Effector CD8-positive, alpha-beta T cell (primary cell): Measurements from ENCODE around the gene BICD1.
"Not testable (repeated sequence)": the region's sequence is repeated elsewhere in the genome, so short reads cannot be mapped to it uniquely, and the experiment has no call there.

Experiments used
- DNase-seq: peaks from one replicate; lab custom pipeline; 2025; lab: John Stamatoyannopoulos, UW

Gene BICD1

DNA sequence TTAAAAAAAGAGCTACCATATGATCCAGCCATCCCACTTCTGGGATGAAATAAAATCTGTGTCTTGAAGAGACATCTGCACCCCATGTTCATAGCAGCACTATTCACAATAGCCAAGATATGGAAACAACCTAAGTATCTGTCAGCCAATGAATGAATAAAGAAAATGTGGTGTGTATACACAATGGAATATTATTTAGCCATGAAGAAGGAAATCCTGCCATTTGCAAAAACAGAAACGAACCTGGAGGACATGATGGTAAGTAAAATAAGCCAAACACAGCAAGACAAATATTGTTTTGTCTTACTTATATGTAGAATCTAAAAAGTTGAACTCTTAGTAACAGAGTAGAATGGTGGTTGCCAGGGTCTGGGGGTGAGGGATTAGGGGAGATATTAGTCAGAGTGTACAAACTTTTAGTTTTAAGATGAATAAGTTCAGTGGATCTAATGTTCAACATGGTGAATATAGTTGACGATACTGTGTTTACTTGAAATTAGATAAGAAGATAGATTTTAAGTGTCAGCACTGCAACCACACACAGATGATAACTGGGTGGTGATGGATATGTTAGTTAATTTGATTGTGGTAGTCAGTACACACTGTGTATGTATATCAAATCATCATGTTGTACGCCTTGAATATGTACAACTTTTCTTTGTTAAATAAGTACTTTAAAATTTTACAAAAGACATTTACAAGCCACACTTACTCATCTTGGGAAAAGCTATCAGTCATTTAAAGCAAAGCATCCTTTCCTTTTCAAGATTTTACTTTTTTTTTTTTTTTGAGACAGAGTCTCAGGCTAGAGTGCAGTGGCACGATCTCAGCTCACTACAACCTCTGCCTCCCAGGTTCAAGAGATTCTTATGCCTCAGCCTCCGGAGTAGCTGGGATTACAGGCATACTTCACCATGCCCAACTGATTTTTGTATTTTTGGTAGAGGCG lies 89.9 kb downstream of the BICD1 start:
- no peak for DNase-seq

DNA sequence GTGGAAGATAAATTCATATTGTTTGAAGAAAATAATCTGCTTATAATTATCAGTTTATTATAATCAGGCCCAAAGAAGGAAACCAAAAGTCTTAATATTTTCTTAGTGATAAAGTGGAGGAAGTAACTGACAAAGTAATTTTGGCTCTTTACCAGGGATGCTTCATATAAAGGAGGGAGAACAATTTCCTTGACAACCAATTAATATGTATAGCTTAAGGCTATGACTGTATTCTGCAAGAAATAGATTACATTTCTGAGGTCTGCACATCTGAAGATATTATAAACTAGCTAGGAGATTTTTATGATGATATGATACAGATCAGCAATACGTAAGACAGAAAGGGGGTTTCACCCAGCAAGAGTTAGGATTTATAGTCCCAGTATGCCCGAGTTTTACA lies 90.8 kb downstream of the BICD1 start:
- no peak for DNase-seq

DNA sequence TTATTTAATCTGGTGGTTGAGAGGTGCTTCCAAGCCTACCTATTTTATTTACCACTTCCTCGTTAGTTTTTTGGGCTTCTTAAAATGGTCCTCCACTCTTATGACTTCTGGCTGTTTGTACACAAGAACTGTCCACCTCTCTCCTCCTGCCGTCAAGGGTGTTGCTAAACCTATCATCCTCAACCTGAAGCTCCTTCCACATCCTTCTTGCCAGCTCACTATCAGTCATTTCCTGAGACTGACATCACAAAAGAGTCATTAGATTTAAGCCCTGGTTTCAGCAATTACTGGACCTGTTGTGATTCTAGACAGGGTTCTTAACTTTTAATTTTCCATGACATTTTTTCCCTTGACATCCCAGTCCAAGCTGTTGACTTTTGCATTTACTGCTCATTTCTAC lies 91.9 kb downstream of the BICD1 start:
- DNase-seq = no peak

DNA sequence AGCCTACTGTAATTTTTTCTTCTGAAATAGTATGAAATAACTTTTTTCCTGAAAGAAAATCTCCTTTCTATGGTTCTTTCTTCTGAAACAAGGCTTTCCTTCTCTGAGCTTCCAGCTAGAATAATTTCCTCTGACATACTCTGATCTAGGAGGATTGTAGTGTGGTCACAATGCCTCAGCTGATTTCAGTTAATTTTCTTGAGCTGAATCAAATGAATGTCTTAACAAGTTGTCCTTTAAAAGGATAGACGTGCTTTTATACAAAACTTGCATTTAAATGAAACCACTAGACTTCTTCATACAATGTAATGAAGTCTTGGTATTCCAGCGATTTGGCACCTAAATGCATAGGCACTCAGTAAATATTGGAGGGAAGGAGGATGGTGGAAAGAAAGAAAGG lies 94.4 kb downstream of the BICD1 start:
- no peak for DNase-seq

DNA sequence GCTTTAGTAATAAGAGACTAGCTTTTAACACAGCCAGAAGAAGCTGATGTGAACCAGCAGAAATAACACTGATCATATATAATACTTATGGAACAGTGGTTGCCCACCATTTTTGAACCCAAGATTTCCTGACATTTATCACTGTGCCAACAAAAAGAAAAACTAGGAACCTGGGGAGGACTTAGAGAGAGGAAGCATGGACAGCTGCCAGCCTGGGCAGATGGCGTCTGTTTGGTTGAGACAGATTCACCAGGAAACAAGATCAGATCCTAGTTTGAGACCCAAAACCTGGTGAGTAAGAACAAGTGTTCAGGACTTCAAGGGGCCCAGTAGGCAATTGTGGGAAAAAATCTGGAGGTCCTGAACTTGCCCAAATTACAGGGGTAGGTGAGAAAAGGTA lies 95.3 kb downstream of the BICD1 start:
- no peak for DNase-seq

DNA sequence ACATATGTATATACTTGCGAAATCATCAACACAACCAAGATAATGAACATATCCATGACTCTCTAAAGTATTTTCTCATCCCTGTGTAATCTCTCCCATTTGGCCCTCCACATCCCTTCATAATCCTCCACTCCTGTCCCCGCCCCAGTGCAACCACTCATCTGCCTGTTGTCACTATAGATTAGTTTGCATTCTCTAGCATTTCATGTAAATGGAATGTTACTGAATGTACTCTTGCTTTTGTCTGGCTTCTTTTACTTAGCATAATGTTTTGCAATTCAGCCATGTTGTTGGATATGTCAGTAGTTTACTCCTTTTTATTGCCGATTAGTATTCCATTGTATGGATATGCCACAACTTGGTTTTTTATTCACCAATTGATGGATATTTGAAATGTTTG lies 99.1 kb downstream of the BICD1 start:
- no peak for DNase-seq

DNA sequence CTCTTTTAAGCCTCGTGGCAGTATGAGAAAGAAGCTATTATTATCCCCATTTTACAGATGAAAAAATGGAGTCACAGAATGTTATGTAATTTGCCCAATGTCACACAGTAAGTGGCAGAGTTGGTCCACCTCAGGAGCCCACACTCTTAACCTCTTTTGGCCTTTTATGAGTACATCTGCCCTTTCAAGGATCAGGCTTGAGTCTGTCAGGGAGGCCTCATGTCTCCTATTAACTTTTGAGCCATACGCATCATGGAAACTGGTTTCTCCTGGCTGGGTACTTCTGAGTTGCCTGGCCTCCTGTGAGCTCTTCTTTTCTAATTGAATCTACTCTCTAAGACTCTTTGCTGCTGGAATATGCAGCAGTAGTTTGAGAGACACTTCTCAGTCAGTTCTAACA lies 101.7 kb downstream of the BICD1 start:
- no peak for DNase-seq

DNA sequence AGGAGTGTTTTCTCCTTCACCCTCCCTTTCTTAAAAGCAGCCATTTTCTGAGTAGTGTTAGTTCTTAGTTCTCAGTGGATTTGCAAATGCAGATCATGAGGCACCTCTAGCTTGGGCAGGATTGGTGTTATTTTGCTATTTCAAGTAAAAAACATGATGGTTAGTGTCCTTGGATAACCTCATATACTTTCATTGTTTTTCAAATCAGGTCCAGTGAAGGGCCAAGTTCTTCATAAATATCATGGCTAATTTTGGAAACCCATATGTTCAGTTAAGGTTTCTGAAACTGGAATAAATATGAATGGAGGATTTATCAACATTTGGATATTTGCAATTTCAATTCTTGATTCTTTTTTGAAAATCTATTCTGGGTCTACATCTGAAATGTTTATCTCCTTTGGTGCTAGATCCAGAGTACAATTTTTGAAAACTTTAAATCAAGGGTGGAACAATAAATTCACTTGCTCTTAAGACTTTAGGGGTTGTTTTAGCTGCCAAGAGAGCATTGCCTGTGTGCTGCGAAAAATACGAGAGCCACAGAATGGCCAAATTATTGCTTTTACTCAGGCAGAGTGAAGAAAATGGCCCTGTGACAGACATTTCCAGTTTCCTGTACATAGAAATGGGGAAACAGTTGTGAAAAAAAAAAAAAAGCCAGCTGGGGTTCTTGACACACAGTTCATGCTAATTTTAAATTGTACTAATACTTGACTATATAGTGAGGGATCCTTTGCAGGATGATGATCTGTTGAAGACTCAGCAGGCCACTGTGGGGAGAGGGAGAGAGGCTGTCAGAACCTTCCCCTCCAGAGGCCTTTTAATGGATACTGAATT lies 104.6 kb downstream of the BICD1 start:
- DNase-seq = no peak

DNA sequence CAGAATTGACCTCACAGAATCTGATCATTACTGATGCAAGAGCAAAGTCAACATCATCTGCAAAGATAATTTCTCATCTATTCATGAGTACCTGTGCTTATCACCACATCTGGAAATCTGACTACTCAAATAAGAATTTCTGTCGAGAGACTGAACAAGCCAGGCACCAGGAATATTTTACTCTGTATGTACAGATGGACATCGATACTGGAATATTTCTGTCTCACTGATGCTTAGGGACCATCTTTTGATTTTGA lies 105.2 kb downstream of the BICD1 start:
- no peak for DNase-seq

DNA sequence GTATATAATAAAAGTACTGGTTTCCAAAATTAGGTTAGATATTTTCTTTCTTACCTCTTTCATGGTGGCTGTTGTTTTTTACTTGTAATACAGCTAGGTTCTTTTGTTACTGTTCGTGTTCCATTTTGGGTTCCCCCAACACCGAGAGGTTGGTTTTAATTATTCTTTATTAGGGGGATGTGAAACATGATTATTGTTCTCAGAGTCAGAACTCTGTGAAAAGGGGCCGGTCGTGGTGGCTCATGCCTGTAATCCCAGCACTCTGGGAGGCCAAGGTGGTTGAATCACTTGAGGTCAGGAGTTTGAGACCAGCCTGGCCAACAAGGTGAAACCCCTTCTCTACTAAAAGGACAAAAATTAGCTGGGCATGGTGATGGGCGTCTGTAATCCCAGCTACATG lies 108.1 kb downstream of the BICD1 start:
- DNase-seq = no peak

DNA sequence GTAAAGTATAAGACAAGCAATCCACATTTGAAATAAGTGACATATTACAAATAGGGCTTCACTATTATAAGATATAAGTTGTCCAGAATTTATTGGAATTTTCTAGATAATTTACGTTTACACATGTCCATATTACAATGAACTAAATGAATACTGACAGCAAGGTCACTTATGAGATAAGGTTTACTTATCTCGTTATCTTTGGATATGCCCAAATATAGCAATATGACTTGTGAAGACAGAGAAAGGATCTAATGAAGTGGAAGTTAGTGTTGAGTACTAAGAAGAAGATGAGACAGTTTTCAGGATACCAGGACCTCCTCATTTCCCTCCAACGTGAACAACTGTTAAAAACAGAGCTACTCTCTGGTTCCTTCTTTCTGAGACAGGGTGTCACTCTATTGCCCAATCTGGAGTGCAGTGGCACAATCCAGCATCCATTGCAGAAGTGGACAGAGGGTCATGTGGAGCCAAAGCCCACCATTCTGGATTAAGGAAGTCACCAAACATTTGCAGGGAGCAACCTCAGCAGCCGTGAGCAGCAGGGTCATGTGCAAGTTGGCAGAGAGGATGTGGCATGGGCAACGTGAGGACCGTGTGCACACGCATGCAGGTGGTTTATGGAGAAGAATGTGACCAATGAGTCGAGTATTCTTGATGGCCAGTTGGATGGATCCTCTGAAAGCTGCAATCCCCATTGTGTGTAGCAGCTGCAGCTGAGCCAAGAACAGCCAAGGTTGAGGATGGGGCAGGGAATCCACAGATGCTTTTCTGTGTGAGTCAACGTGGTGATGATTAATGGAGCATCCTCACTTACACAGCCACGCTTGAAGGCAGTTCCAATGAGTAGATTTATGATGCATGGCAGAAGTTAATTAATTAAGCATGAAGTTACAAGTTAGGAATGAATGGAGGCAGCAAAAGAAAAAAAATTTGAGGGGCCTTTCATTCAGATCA lies 111.0 kb downstream of the BICD1 start:
- DNase-seq = no peak

DNA sequence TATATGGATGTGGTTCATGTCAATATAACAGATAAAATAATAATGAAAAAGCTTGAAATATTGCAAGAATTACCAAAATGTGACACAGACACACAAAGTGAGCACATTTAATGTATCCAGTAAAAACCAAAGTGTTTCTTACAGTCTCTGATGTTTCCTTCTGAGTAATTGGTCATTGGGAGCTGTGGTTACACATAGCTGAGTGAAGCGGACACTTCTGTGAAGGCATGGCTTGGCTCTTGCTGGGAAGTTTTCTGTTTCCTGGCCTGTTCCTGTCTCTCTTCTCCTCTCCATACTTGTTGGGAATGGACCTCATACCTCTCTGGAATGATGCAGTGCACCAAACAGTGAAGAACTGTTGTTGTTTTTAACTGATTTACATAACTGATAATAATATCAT lies 117.3 kb downstream of the BICD1 start:
- no peak for DNase-seq

DNA sequence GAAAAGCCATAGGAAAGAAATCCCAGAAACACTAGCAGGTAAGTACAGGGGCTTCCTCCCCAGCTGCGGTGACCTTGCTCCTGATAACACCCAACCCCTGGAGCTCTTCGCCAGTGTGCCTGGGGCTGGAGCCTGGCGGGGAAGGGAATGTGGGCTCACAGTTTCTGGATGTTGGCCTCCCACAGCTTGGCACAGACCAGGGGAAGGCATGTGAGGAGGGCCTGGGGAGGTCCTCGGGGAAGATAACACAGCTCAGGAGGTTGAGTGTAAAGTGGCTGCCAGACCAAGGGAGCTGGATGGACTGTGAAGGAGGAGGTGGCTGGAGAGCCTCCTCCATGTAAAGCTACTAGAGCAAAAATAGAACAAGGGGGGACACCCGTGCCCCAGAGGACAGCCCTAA lies 120.1 kb downstream of the BICD1 start:
- no peak for DNase-seq

DNA sequence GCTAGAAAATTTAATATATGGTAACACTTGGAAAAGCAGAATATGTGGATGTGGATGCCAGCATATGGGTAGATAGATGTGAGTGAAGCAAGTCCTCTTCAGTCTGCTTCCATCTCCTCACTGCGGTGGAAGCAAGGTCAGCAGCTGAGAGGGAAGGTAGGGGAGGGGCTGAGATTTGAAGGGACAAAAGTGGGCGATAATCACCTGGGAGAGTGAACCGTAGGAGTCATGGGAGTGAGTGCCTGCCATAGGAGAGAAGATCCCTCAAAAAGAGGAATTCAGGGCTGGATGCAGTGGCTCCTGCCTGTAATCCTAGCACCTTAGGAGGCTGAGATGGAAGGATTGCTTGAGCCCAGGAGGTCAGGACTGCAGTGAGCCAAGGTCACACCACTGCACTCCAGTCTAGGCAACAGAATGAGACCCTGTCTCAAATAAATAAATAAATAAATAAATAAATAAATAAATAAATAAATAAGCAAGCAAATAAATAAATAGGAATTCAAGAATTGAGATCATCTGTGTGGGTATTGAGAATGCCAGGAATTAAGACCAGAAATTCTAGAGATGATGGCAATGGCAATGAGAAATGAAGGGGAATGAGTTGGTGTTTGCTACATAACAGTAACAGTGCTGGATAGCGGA lies 123.4 kb downstream of the BICD1 start:
- no peak for DNase-seq

DNA sequence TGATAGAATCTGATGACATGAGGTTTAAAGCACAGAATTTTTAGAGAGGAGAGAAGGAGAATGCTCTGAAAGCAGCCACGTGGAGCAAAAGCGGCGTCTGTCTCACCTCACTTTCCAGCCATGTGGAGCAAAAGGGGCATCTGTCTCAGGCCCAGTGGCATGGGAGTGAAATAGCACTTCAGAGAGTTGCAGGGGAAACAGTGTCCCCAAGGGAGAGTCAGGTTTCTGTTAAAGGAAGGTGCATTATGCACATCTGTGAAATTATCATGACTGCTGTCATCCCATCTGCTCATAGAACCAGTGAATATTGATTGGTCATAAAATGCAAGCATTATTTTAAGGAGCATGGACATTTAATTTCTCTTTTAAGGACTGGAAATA lies 124.0 kb downstream of the BICD1 start:
- DNase-seq = no peak

DNA sequence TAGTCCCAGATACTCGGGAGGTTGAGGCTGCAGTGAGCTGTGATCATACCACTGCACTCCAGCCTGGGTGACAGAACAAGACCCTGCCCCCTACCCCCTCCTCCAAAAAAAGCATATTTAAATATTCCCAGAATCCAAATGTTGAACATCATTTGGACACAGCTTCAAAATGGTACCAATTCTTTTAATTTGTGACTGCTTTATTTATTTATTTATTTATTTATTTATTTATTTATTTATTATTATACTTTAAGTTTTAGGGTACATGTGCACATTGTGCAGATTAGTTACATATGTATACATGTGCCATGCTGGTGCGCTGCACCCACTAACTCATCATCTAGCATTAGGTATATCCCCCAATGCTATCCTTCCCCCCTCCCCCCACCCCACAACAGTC lies 124.7 kb downstream of the BICD1 start:
- not testable (repeated sequence) for DNase-seq

DNA sequence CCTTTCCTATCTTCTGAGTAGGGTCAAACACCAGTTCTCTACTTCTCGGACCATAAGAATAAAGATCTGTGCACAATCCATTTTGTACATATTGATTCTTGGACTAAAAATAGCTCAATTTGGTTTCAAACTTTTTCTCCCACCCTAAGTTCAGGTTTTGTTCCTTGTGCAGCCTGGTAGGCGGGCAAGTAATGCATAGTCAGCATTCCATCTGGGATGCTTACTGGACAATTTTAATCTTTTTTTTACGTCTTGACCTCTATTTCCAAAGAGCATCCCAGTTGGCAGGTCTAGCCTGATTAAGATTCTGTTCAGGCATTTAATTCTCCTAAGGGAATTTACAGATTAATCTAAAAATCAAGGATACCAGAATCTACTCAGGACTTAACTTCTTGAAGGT lies 126.9 kb downstream of the BICD1 start:
- no peak for DNase-seq

DNA sequence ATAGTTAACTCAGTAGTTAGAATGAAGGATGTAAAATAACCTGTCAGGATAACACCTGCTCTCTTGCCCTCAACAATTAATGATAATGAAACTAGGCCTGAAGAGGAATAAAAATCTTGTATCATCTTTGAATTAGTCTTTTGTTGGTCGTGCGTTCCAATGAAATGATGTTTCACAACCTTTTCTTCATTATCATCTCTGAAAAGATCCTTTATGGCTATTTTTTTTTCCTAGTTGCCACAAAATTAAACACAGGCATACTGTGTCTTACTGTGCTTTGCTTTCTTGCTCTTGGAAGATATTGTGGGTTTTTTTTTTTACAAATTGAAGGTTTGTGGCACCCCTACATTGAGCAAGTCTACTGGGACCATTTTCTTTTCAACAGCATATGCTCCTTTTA lies 128.6 kb downstream of the BICD1 start:
- DNase-seq = no peak

DNA sequence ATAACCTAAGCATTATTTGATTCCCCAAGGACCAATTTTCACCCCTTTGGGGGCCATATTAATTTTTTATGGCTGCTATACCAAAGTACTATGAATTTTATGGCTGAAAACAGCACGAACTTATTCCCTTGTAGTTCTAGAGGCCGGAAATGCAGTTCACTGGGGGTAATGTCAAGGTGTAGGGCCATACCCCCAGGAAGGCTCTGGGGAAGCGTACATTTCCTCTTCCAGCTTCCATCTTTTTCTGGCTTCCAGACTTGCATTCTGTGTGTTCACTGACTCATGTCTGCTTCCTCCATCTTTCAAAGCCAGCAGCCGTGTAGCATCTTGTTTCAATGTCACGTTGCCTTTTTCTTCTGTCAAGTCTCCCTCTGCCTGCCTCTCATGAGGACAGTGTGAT lies 133.5 kb downstream of the BICD1 start:
- DNase-seq = no peak

DNA sequence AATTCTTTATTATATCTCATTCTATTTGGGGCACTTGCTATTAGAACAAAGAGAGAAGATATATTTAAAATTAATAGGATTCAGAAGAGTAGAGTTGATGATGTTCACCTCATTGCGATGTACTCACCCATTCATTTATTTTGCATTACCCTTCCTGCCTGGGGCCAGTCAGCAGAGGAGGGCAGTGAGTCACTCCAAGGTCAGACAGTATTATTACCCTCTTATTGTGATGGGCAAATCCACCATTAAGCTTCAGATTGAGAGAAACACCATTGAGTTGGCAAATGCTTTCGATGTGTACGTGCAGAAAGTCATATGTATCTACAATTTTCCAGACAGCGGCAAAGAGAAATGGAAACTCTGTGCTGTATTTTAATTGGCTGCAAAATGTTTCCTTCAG lies 134.2 kb downstream of the BICD1 start:
- DNase-seq = no peak

DNA sequence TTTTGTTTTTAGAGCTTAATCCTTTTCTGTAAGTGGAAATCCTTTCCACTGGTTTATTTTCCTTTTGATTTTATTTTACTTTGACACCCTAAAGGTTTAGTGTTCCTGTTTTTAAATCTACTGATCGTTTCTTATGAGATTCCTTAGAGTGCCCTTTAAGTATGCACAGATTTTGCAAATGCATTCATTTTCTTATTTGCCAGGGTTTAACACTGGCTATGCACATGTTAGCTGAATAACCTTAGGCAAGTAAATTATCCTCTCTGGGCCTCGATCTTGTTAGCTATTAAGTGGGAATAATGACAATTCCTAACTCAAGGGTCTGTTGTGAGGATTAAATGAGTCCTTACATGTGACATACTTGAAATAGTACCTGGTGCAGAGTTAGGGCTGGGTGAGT lies 136.0 kb downstream of the BICD1 start:
- DNase-seq = no peak
